GM19238 (cell line): ENCODE results near the gene CD19.

Experiments used
- DNase-seq: peaks from one replicate; pipeline ENCODE4 v3.0.0; 2011; ENCODE audit warnings: low spot score; ENCODE audit not compliant: insufficient read length

Gene CD19

GRCh38 chr16:28980929-28981328 is 49.2 kb downstream of the CD19 start:
- DNase-seq = no peak

- no peak for DNase-seq
These were observed 49.7 kb downstream of the CD19 start for GRCh38 chr16:28981517-28981916.

GRCh38 chr16:28982418-28982817 is 50.6 kb downstream of the CD19 start:
- DNase-seq = no peak

DNA sequence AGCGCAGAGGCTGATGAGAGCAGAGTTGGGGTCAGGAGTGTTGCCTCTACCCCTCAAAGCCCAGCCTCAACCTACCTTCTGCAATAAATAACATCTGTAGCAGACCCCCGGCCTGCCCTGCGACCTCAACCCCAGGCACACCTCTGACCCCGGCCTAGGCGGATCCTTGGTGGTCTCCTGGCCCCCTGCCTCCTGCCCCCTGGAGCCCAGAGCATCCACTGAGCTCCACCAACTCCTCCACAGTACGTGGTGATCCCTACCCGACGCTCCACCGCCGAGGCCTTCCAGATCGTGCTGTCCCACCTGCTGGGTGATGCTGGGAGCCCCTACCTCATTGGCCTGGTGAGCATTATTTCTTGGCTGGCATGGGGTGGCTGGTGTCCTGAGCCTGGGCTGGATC is 51.2 kb downstream of the CD19 start:
- DNase-seq = no peak

DNA sequence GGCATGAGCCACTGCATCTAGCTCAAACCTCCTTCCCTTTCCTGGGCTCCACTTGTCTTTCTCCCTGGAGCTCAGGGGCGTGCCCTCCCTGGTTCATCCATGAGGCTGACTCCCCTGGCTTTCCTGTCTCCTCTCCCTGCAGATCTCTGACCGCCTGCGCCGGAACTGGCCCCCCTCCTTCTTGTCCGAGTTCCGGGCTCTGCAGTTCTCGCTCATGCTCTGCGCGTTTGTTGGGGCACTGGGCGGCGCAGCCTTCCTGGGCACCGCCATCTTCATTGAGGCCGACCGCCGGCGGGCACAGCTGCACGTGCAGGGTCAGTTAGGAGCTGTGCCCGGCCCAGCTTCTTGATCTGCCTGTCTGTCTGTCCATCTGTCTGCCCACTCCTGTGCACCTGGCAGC is 51.9 kb downstream of the CD19 start:
- DNase-seq = no peak

GRCh38 chr16:28984091-28984490 is 52.3 kb downstream of the CD19 start:
- no peak for DNase-seq

GRCh38 chr16:28984619-28985135 is 52.9 kb downstream of the CD19 start, which contains the start of gene LAT:
LAT (plus strand) TSS chr16:28985052; CDS start chr16:28985418, 366 bp downstream.
- DNase-seq = no peak

DNA sequence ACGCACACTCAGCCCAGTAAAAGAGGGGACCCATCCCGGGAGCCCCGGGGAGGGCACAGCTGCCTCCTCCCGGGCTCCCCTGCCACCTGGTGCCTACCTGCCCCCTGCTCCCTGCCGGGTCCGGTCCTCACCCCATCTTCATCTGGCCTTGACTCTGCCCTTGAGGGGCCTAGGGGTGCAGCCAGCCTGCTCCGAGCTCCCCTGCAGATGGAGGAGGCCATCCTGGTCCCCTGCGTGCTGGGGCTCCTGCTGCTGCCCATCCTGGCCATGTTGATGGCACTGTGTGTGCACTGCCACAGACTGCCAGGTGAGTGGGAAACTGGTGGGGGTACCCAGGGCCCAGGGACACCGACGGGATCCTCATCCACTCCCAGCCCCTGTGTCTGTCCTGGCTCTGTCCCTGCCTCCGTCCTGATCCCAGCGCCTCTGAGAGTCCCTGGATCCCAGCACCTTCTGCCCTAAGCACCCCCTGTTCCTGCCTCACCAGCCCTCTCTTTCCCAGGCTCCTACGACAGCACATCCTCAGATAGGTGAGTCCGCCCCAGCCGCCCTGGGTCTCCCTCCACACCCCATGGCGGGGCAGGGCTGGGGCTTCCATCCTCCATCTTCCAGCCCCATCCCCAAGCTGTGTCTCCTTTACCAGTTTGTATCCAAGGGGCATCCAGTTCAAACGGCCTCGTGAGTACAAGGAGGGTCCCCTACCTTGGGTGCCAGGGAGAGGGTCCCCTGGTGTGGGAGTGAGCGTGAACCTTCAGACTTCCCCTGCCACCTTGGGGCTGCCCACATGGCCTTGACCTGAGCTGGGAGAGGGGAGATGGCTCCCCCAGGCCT is 53.7 kb downstream of the CD19 start:
- no peak for DNase-seq

DNA sequence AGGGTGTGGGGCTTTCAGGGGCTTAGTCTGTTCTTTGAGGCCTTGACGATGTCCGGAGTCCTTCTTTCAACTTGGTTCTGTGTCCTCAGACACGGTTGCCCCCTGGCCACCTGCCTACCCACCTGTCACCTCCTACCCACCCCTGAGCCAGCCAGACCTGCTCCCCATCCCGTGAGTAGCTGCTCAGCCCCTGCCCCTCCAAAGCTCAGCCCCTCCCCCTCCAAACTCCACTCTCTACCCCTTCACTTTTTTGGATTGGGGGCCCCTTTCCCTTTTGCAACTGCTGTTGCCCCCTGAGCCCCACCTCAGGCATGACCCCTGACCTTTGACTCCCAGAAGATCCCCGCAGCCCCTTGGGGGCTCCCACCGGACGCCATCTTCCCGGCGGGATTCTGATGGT is 54.3 kb downstream of the CD19 start:
- DNase-seq = no peak

DNA sequence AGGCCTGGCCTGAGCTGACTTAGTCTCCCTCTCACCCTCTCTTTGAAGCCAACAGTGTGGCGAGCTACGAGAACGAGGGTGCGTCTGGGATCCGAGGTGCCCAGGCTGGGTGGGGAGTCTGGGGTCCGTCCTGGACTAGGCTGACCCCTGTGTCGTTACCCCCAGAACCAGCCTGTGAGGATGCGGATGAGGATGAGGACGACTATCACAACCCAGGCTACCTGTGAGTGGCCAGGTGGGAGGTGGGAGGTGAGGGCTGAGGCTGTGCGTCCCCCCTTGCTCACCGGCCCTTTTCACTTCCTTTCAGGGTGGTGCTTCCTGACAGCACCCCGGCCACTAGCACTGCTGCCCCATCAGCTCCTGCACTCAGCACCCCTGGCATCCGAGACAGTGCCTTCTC is 54.7 kb downstream of the CD19 start:
- DNase-seq = no peak

GRCh38 chr16:28987170-28987853 is 55.5 kb downstream of the CD19 start:
- DNase-seq = no peak
